NCI-H1694 treated with DMSO at 0.1 percent for 48 hours (cell line): ENCODE data around the gene CDY2A.
"Not testable (repeated sequence)": the region's sequence is repeated elsewhere in the genome, so short reads cannot be mapped to it uniquely, and the experiment has no call there.

ENCODE experiments used
- DNase-seq: peaks from one replicate; lab custom pipeline; 2025; lab: John Stamatoyannopoulos, UW

Gene CDY2A, protein sequence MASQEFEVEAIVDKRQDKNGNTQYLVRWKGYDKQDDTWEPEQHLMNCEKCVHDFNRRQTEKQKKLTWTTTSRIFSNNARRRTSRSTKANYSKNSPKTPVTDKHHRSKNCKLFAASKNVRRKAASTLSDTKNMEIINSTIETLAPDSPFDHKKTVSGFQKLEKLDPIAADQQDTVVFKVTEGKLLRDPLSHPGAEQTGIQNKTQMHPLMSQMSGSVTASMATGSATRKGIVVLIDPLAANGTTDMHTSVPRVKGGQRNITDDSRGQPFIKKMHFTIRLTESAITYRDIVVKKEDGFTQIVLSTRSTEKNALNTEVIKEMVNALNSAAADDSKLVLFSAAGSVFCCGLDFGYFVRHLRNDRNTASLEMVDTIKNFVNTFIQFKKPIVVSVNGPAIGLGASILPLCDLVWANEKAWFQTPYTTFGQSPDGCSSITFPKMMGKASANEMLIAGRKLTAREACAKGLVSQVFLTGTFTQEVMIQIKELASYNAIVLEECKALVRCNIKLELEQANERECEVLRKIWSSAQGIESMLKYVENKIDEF

GRCh38 chrY:18025487-18025886 lies at the start of gene CDY2A:
Gene CDY2A, plus strand, starts transcription at chrY:18025787. Its CDS starts 328 bp downstream, at chrY:18026115.
- DNase-seq = not testable (repeated sequence)

DNA sequence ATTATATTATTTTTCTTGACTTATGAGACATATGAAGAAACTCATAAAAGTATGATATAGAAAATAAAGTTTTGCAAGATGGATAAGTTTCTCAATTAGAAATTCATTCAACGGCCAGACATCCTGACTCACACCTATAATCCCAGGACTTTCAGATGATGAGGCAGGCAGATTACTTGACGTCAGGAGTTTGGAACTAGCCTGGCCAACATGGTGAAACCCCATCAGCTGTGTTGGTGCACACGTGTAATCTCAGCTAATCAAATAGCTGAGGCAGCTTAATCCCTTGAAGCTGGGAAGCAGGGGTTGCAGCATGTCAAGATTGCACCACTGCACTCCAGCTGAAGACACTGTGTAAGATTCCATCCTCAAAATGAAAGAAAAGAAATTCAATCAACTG lies 28.0 kb upstream of the CDY2A start:
- not testable (repeated sequence) for DNase-seq

DNA sequence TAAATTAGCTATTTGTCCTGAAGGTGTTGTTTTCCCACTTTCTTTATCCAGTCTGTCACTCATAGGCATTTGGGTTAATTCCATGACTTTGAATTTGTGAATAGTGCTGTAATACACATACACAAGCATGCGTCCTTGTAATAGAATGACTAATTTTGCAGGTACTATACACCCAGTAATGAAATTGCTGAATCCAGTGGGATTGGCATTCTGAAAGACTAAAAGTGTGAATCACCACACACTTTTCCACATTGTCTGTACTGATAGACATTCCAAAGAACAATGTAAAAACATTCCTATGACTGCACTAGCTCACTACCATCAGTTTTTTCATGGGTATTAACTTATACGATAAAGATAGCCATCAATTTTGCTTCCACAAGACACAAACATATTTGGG lies 27.3 kb upstream of the CDY2A start:
- not testable (repeated sequence) for DNase-seq

- not testable (repeated sequence) for DNase-seq
These were observed 1.7 kb upstream of the CDY2A start for GRCh38 chrY:18023897-18024296.

GRCh38 chrY:18028845-18029244 lies 3.3 kb downstream of the CDY2A start:
- DNase-seq = not testable (repeated sequence)

GRCh38 chrY:18030178-18030577 lies 4.6 kb downstream of the CDY2A start:
- not testable (repeated sequence) for DNase-seq

- DNase-seq = not testable (repeated sequence)
These were observed 8.7 kb downstream of the CDY2A start for GRCh38 chrY:18034100-18034814.

GRCh38 chrY:18034864-18035263 lies 9.3 kb downstream of the CDY2A start:
- not testable (repeated sequence) for DNase-seq

DNA sequence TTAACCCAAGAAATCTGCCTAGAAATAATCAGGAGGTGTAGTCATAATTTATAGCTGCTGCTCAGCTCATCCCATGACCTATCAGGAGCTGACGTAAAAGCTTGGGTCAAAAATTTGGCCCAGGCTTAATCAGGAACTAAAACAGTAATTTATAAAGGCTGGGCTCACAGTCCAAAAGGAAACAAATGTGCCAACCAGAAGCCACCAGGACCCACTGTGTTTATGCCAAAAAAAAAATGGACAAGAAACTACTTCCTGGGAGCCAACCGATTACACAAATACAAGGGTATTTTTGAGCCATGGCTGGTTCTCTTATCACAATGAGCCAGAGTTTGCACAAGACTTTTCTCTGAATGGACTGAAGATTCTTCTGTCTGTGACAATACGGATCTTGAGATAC lies 19.4 kb downstream of the CDY2A start:
- DNase-seq = not testable (repeated sequence)

DNA sequence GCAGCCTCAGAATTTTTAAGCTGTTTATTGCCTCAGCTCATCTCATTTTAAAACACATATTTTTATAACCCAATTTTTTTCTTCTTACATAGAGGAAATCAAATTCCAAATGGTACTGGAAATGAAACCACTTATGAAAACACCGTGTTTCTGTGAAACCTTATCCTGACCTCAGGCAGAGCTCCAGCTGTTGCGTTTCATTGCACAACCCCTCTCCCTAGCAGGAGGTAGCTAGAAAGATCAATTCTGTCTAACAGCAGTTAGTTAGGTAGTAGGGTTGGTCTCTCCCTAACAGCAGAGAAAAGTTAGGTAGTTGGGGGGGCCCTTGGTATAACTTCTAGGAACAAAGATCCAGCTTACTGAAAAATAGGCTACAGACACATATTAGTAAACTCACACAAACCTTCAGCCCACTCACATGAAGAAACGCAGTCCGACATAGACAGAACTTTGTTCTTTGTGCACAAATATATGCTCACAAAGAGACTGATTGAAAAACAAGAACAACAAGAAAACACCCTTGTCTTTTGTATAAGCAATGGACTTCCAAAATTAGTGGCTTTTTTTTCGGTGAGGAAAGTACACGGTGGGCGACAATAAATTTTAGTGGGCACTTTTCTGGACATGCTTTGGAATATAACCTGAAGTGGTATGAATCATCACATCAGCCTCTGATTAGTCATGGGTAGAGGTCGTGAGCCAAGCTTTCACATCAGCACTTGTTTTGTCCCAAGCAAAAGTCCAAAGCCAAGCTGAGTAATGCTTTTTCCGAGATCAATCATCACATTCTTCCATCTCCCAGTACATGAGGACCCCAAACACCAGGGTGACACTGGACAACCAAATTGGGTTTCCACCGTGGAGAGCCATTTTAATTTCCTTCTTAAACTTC lies 22.8 kb downstream of the CDY2A start:
- DNase-seq = not testable (repeated sequence)

DNA sequence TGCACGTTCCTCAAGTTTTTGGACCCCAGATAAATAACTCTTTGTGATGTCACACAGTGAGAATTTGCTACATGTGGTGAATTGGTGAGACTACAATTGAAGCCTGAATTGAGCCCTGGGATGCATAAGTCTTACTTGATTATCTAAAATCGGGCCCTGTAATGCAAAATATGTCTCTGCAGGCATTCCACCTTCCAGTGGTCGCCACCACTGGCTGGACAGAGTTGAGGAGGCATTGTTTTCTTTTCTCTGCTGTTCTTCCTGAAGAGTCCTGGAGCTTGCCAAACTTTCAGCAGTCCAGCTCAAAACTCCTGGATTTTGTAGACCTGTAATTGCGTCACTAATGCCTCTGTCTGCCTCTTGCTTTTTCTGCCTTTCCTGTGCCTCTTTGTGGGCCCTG lies 23.5 kb downstream of the CDY2A start:
- DNase-seq = not testable (repeated sequence)

- DNase-seq = not testable (repeated sequence)
These were observed 30.9 kb downstream of the CDY2A start for GRCh38 chrY:18056473-18056872.

DNA sequence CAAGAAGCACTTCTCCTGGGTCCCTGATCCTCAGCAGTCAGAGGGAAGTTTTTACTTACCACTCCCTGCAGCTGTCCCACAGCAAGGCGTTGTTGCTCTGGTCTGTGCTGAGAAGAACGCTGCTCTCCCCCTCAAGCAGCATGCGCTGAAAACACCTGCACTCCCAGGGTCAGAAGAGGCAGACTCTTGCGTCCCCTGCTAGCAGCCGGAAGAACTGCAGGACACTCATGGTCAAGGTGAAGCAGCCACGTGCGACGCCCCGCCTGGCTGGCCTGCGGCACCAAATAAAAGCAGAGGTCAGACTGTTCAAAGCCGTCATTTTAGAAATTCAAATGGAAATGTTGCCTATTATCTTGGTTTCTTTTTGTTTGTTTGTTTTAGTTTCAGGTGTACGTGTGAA lies 47.9 kb downstream of the CDY2A start:
- DNase-seq = not testable (repeated sequence)
